PC-9 (cell line): Measurements from ENCODE around the gene PALM3.

Experiments used
- CTCF ChIP-seq: fragments of 200-600 bp; sonication (generic); conservative IDR thresholded peaks from 2 replicates; pipeline ENCODE4 v1.6.1; 2017; ENCODE audit warnings: mixed run types, antibody characterized with exemption, mild to moderate bottlenecking, moderate library complexity
- EZH2 ChIP-seq: fragments of 200-600 bp; sonication (generic); IDR thresholded peaks from 2 replicates; pipeline ENCODE4 v1.8.0; 2017; ENCODE audit warnings: antibody characterized with exemption, low read depth

- TF ChIP-seq CTCF (no peak), EZH2 (no peak)
Observed at GRCh38 chr19:14052470-14052869, 9.4 kb downstream of the PALM3 start.
